Lower leg skin (tissue), 3 donors: ENCODE results near the gene WDPCP.

ENCODE experiments used
- POLR2A ChIP-seq, 2 donors: fragments of 450-650 bp; IDR thresholded peaks; one replicate each; pipeline ENCODE4 v1.6.1; 2016 to 2017; ENCODE audit warnings: antibody characterized with exemption in 2 of 2, mild to moderate bottlenecking in 1 of 2, moderate library complexity in 1 of 2
- TF ChIP-seq, protein P1 (sequence below), 3 donors: fragments of 450-650 bp; IDR thresholded peaks; one replicate each; pipeline ENCODE4 v1.5.1; 2016; ENCODE audit warnings: antibody characterized with exemption in 3 of 3, mild to moderate bottlenecking in 3 of 3, moderate library complexity in 2 of 3

DNA sequence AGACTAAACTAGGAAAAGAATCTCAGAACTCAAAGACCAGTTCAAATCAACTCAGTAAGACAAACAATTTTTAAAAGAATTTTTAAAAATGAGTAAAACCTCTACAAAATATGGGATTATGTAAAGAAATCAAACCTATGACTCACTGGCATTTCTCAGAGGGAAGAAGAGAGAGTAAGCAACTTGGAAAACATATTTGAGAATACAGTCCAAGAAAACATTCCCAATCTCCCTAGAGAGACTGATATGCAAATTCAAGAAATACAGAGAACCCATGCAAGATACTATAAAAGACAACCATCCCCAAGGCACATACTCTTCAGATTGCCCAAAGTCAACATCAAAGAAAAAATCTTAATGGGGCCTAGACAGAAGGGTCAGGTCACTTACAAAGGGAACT lies 162.7 kb downstream of the WDPCP start:
- TF ChIP-seq, protein P1, sequence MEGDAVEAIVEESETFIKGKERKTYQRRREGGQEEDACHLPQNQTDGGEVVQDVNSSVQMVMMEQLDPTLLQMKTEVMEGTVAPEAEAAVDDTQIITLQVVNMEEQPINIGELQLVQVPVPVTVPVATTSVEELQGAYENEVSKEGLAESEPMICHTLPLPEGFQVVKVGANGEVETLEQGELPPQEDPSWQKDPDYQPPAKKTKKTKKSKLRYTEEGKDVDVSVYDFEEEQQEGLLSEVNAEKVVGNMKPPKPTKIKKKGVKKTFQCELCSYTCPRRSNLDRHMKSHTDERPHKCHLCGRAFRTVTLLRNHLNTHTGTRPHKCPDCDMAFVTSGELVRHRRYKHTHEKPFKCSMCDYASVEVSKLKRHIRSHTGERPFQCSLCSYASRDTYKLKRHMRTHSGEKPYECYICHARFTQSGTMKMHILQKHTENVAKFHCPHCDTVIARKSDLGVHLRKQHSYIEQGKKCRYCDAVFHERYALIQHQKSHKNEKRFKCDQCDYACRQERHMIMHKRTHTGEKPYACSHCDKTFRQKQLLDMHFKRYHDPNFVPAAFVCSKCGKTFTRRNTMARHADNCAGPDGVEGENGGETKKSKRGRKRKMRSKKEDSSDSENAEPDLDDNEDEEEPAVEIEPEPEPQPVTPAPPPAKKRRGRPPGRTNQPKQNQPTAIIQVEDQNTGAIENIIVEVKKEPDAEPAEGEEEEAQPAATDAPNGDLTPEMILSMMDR (IDR thresholded peaks at IDR 0.05) = no peak
- no peak for TF ChIP-seq POLR2A (IDR thresholded peaks at IDR 0.05)
